SH-SY5Y (cell line): ENCODE measurements around the gene VAV2.

Experiments used
- GATA2 ChIP-seq: IDR thresholded peaks from 2 replicates; pipeline ENCODE4 v1.6.1; 2011; ENCODE audit warnings: mild to moderate bottlenecking, low read depth, low read length
- GATA3 ChIP-seq: IDR thresholded peaks from 2 replicates; pipeline ENCODE4 v1.6.1; 2011; ENCODE audit warnings: low read depth, mild to moderate bottlenecking, low read length, moderate library complexity

DNA sequence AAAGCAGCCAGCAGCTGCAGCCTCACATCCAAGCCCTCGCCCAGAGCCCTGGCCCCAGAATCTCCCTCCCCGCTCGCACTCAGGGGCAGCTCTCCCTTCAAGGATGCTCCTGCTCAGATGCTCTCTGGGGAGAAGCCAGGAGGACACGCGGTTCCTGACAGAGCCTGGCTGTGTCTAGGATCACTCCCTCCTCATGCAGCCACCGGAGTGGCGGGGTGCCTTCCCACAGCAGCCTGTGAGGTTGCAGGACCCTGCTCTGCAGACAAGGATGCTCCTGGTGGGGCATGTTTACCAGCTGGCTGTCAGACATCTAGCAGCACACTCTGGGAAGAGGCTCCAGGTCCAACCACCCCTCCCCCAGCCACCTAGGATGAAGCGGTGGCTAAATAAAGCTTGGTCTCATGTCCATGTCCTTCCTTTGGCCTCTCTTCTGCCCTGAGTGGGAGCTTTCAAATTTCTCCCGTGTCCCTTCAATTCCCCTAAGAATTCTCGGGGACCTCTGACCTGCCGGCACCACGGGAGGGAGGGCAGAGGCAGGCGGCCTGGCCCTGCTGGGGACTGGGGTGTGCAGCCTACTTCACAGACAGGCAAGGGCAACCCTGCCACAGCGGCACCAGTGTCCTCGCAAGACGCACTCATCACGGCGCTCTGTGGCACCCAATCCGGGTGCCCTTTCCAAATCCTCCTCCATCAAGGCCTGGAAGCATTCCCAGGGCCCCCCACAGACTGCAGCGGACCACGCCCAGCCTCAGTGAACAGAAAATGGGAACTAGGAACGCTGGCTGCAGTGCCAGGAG, 165.6 kb downstream of the VAV2 start:
- TF ChIP-seq GATA2: no peak
- no peak for TF ChIP-seq GATA3
